A673 (cell line): ENCODE data around the gene FRY. TPM values are rescaled to one million over a fixed set of nuclear protein-coding genes. Genes with fewer than 3 reads are reported as not detected.

ENCODE experiments used
- BruUV-seq: library from RNA; stranded (reverse); fragments of 400-500 nt; replicated peaks from 2 replicates; lab custom pipeline; 2021; lab: Mats Ljungman, UMichigan
- CTCF ChIA-PET: fragments of 300-600 bp; sonication (Branson Sonifier 250); formaldehyde crosslinking; loops from one replicate; lab custom pipeline; 2022; ENCODE audit warnings: antibody characterized with exemption; lab: Charles Lee
- POLR2A ChIA-PET: fragments of 300-600 bp; sonication (Branson Sonifier 250); formaldehyde crosslinking; loops from one replicate; lab custom pipeline; 2022; ENCODE audit warnings: antibody characterized with exemption; ENCODE audit not compliant: low non-redundant PET; lab: Charles Lee
- DNase-seq: peaks from one replicate; pipeline ENCODE4 v3.0.0-alpha.2; 2015; ENCODE audit warnings: low spot score
- H3K27ac ChIP-seq: fragments of 200-600 bp; sonication (generic); 2 replicates; pipeline ENCODE4 v1.5.1; 2016; ENCODE audit warnings: mixed run types, low read depth, mild to moderate bottlenecking, mixed read lengths, antibody characterized with exemption, low read length; ENCODE audit not compliant: poor library complexity, severe bottlenecking
- H3K27me3 ChIP-seq: fragments of 200-600 bp; sonication (generic); replicated peaks from 2 replicates; pipeline ENCODE4 v1.6.1; 2017; ENCODE audit warnings: mixed run types, low read depth, mild to moderate bottlenecking, mixed read lengths, antibody characterized with exemption, low read length; ENCODE audit not compliant: insufficient read depth, poor library complexity
- H3K36me3 ChIP-seq: fragments of 200-600 bp; sonication (generic); 2 replicates; pipeline ENCODE4 v1.6.1; 2016; ENCODE audit warnings: mixed run types, mild to moderate bottlenecking, mixed read lengths, antibody characterized with exemption, low read length; ENCODE audit not compliant: insufficient read depth, poor library complexity, severe bottlenecking
- H3K4me1 ChIP-seq: fragments of 200-600 bp; sonication (generic); 2 replicates; pipeline ENCODE4 v1.6.1; 2017; ENCODE audit warnings: mixed run types, mild to moderate bottlenecking, mixed read lengths, antibody characterized with exemption, low read length; ENCODE audit not compliant: insufficient read depth, poor library complexity, severe bottlenecking
- H3K4me3 ChIP-seq: fragments of 200-600 bp; sonication (generic); 2 replicates; pipeline ENCODE4 v1.5.1; 2016; ENCODE audit warnings: low read depth, mixed run types, mild to moderate bottlenecking, mixed read lengths, low read length; ENCODE audit not compliant: poor library complexity, severe bottlenecking
- H3K9me3 ChIP-seq: fragments of 200-600 bp; sonication (generic); 2 replicates; pipeline ENCODE4 v1.6.1; 2016; ENCODE audit warnings: mixed run types, low read depth, mild to moderate bottlenecking, mixed read lengths, antibody characterized with exemption, low read length; ENCODE audit not compliant: poor library complexity, severe bottlenecking
- CTCF ChIP-seq: fragments of 300-800, 200-600 bp; sonication (generic); conservative IDR thresholded peaks from 2 replicates; pipeline ENCODE4 v1.5.1; 2017; ENCODE audit warnings: low read depth, mild to moderate bottlenecking, antibody characterized with exemption, low read length, moderate library complexity, mixed read lengths
- EZH2 ChIP-seq: fragments of 200-600 bp; sonication (generic); IDR thresholded peaks from 2 replicates; pipeline ENCODE4 v1.6.1; 2017; ENCODE audit warnings: borderline replicate concordance, low read depth, mild to moderate bottlenecking, mixed read lengths, antibody characterized with exemption, low read length; ENCODE audit not compliant: poor library complexity, severe bottlenecking
- intact Hi-C: fragments of 100-400 bp; cut with micrococcal nuclease; formaldehyde crosslinking; loops from one replicate; pipeline ENCODE4 v1.10.0; 2022; ENCODE audit not compliant: unreplicated experiment
- total RNA-seq: library from RNA; stranded (reverse); gene quantifications from 2 replicates; pipeline ENCODE4 v1.2.3, GENCODE V29; 2021

The FRY gene
- total RNA-seq, 1 experiment from 2014 or later: 0.58 TPM

GRCh38 chr13:32010136-32010535 is 21.4 kb upstream of the FRY start:
- ChIA-PET POLR2A (no interaction called here), CTCF (interaction anchor here (0.6 kb wide), 1 partner anchor 100 kb away, joined by 3 read pairs; no protein-coding TSS in a partner anchor)
- Histone ChIP-seq H3K27me3 (no peaks in the 10 kb centered on the region), H3K27ac (no peak overlapping the region), H3K36me3 (no peaks in the 10 kb centered on the region), H3K9me3 (no peaks in the 10 kb centered on the region), H3K4me3 (no peak overlapping the region), H3K4me1 (no peaks in the 10 kb centered on the region)
- no TSS peak for BruUV-seq
- intact Hi-C loops: no loop called here
- DNase-seq: no peak
- TF ChIP-seq CTCF (no peak), EZH2 (no peak)

- TF ChIP-seq CTCF (no peak), EZH2 (no peak)
- no peaks in the 10 kb centered on the region for H3K4me1 ChIP-seq
- H3K36me3 ChIP-seq: no peaks in the 10 kb centered on the region
- no peaks in the 10 kb centered on the region for H3K9me3 ChIP-seq
- BruUV-seq: no TSS peak
- CTCF ChIA-PET: no interaction called here
- no peak for DNase-seq
- H3K27me3 ChIP-seq: no peaks in the 10 kb centered on the region
- H3K4me3 ChIP-seq: no peak overlapping the region
- H3K27ac ChIP-seq: no peak overlapping the region
- intact Hi-C loops: no loop called here
- POLR2A ChIA-PET: no interaction called here
These were observed 19.6 kb upstream of the FRY start for GRCh38 chr13:32011971-32012370.

- BruUV-seq: no TSS peak
These were observed 18.4 kb upstream of the FRY start for GRCh38 chr13:32013181-32013580.

More at GRCh38 chr13:32013181-32013580, 18.4 kb upstream of the FRY start:
- H3K27ac ChIP-seq: no peak overlapping the region
- intact Hi-C loops: no loop called here
- TF ChIP-seq EZH2: no peak
- no peak for TF ChIP-seq CTCF
- H3K4me1 ChIP-seq: no peaks in the 10 kb centered on the region
- no peak overlapping the region for H3K4me3 ChIP-seq
- CTCF ChIA-PET: no interaction called here
- POLR2A ChIA-PET: no interaction called here
- DNase-seq: no peak
- no peaks in the 10 kb centered on the region for H3K36me3 ChIP-seq
- H3K9me3 ChIP-seq: no peaks in the 10 kb centered on the region
- no peaks in the 10 kb centered on the region for H3K27me3 ChIP-seq
